ENCODE measurements around the gene PROX1. TPM values are rescaled to one million over a fixed set of nuclear protein-coding genes. Genes with fewer than 3 reads are reported as not detected.

Gene PROX1
- total RNA-seq, 1 donor from 2014 or later = under 0.01 TPM

- no peaks in the 10 kb centered on the region for H3K27me3 ChIP-seq (ENCODE audit: control insufficient read depth, insufficient read depth, low read length)
- FAIRE-seq (no peak), DNase-seq (ENCODE audit: low read depth) (no peak)
- no peaks in the 10 kb centered on the region for H3K36me3 ChIP-seq (ENCODE audit: control insufficient read depth, insufficient read depth, low read length)
- H3K4me3 ChIP-seq (ENCODE audit: low read depth, low read length) = no peak overlapping the region
- no peak for TF ChIP-seq CTCF (IDR thresholded peaks at IDR 0.05; ENCODE audit: insufficient read depth, low read length, severe bottlenecking)
Measured at GRCh38 chr1:214066190-214066589, 78.4 kb downstream of the PROX1 start.

GRCh38 chr1:214066936-214067335 lies 79.2 kb downstream of the PROX1 start:
- no peak for FAIRE-seq
- Histone ChIP-seq H3K4me3 (ENCODE audit: low read depth, low read length) (no peak overlapping the region), H3K27me3 (ENCODE audit: control insufficient read depth, insufficient read depth, low read length) (no peaks in the 10 kb centered on the region), H3K36me3 (ENCODE audit: control insufficient read depth, insufficient read depth, low read length) (no peaks in the 10 kb centered on the region)
- TF ChIP-seq CTCF (IDR thresholded peaks at IDR 0.05; ENCODE audit: insufficient read depth, low read length, severe bottlenecking) = no peak
- no peak for DNase-seq (ENCODE audit: low read depth)

- DNase-seq (ENCODE audit: low read depth) (no peak), FAIRE-seq (no peak)
- Histone ChIP-seq H3K4me3 (ENCODE audit: low read depth, low read length) (no peak overlapping the region), H3K36me3 (ENCODE audit: control insufficient read depth, insufficient read depth, low read length) (no peaks in the 10 kb centered on the region), H3K27me3 (ENCODE audit: control insufficient read depth, insufficient read depth, low read length) (no peaks in the 10 kb centered on the region)
- TF ChIP-seq CTCF (IDR thresholded peaks at IDR 0.05; ENCODE audit: insufficient read depth, low read length, severe bottlenecking) = no peak
Measured at GRCh38 chr1:214067397-214067796, 79.6 kb downstream of the PROX1 start.

- FAIRE-seq = no peak
- no peaks in the 10 kb centered on the region for H3K27me3 ChIP-seq (ENCODE audit: control insufficient read depth, insufficient read depth, low read length)
- H3K36me3 ChIP-seq (ENCODE audit: control insufficient read depth, insufficient read depth, low read length) = no peaks in the 10 kb centered on the region
- no peak for TF ChIP-seq CTCF (IDR thresholded peaks at IDR 0.05; ENCODE audit: insufficient read depth, low read length, severe bottlenecking)
- H3K4me3 ChIP-seq (ENCODE audit: low read depth, low read length) = no peak overlapping the region
- no peak for DNase-seq (ENCODE audit: low read depth)
Measured at GRCh38 chr1:214067853-214068703, 80.3 kb downstream of the PROX1 start.

- no peak for FAIRE-seq
- TF ChIP-seq CTCF (IDR thresholded peaks at IDR 0.05; ENCODE audit: insufficient read depth, low read length, severe bottlenecking) = no peak
Measured at GRCh38 chr1:214068979-214069378, 81.2 kb downstream of the PROX1 start.

GRCh38 chr1:214071469-214071868 lies 83.7 kb downstream of the PROX1 start:
- FAIRE-seq (no peak), DNase-seq (ENCODE audit: low read depth) (no peak)
- no peak for TF ChIP-seq CTCF (IDR thresholded peaks at IDR 0.05; ENCODE audit: insufficient read depth, low read length, severe bottlenecking)
- Histone ChIP-seq H3K4me3 (ENCODE audit: low read depth, low read length) (no peak overlapping the region), H3K27me3 (ENCODE audit: control insufficient read depth, insufficient read depth, low read length) (no peaks in the 10 kb centered on the region), H3K36me3 (ENCODE audit: control insufficient read depth, insufficient read depth, low read length) (no peaks in the 10 kb centered on the region)

More at GRCh38 chr1:214068979-214069378, 81.2 kb downstream of the PROX1 start:
- H3K36me3 ChIP-seq (ENCODE audit: control insufficient read depth, insufficient read depth, low read length) = no peaks in the 10 kb centered on the region
- H3K27me3 ChIP-seq (ENCODE audit: control insufficient read depth, insufficient read depth, low read length) = no peaks in the 10 kb centered on the region
- no peak overlapping the region for H3K4me3 ChIP-seq (ENCODE audit: low read depth, low read length)
- no peak for DNase-seq (ENCODE audit: low read depth)
